ENCODE results near the gene PTPRT.

GRCh38 chr20:42690842-42691437, 498.8 kb downstream of the PTPRT start:
- TF ChIP-seq MXI1 (IDR thresholded peaks at IDR 0.05; ENCODE audit: borderline replicate concordance, low read depth, low read length): no peak
- TF ChIP-seq CTCF (conservative IDR thresholded peaks at IDR 0.05; ENCODE audit: low read depth, low read length): no peak
- no peak for TF ChIP-seq CEBPB (IDR thresholded peaks at IDR 0.05; ENCODE audit: low read depth, low read length)
- TF ChIP-seq POLR2A (IDR thresholded peaks at IDR 0.05; ENCODE audit: low read depth, low read length): no peak
- TF ChIP-seq RCOR1 (IDR thresholded peaks at IDR 0.05; ENCODE audit: insufficient replicate concordance, low read length): no peak

All from IMR-90 (cell line).